H1 (cell line): Measurements from ENCODE around the gene CUL2. TPM values are rescaled to one million over a fixed set of nuclear protein-coding genes. Genes with fewer than 3 reads are reported as not detected.
A peak's percentile ranks its signal among the peaks of the same experiment; 100 is the strongest.

Source experiments
- CTCF ChIA-PET: fragments of 300-600 bp; sonication (Branson Sonifier 250); formaldehyde crosslinking; loops from one replicate; lab custom pipeline; 2021; ENCODE audit not compliant: partially characterized antibody; lab: Charles Lee
- POLR2A ChIA-PET: fragments of 300-600 bp; sonication (Branson Sonifier 250); formaldehyde crosslinking; loops from one replicate; lab custom pipeline; 2021; ENCODE audit warnings: inconsistent platforms; ENCODE audit not compliant: partially characterized antibody; lab: Charles Lee
- DNase-seq, 2 experiments: peaks; one replicate each; pipeline versions ENCODE4 v3.0.0 to v3.0.0-alpha.2; 2010 to 2022; ENCODE audit warnings: low spot score in 2 of 2, low read depth in 1 of 2, mixed read lengths in 1 of 2
- FAIRE-seq: peaks from 2 replicates; lab custom pipeline; 2011; peaks lifted over from hg19 to GRCh38; lab: Jason Lieb, UNC
- H2AFZ ChIP-seq: 2 replicates; pipeline ENCODE4 v1.8.1; 2012; ENCODE audit warnings: low read length, inconsistent platforms
- H2AK5ac ChIP-seq: 2 replicates; pipeline ENCODE4 v1.6.1; 2013; ENCODE audit warnings: low read depth, low read length
- H2BK120ac ChIP-seq: replicated peaks from 2 replicates; pipeline ENCODE3; 2013; ENCODE audit warnings: low read depth, low read length, inconsistent platforms
- H2BK12ac ChIP-seq: 2 replicates; pipeline ENCODE4 v1.6.1; 2013; ENCODE audit warnings: low read depth, low read length
- H2BK15ac ChIP-seq: 2 replicates; pipeline ENCODE4 v1.6.1; 2013; ENCODE audit warnings: low read length
- H2BK20ac ChIP-seq: 2 replicates; pipeline ENCODE4 v1.6.1; 2013; ENCODE audit warnings: low read length
- H2BK5ac ChIP-seq: 2 replicates; pipeline ENCODE4 v1.6.1; 2013; ENCODE audit warnings: low read depth, low read length
- H3K14ac ChIP-seq: 2 replicates; pipeline ENCODE4 v1.6.1; 2013; ENCODE audit warnings: inconsistent platforms; ENCODE audit not compliant: insufficient read length
- H3K18ac ChIP-seq: 2 replicates; pipeline ENCODE4 v1.6.1; 2013; ENCODE audit warnings: low read length; ENCODE audit errors: extremely low read depth
- H3K23ac ChIP-seq: 2 replicates; pipeline ENCODE4 v1.6.1; 2013; ENCODE audit warnings: inconsistent platforms; ENCODE audit not compliant: insufficient read length
- H3K23me2 ChIP-seq: 2 replicates; pipeline ENCODE4 v1.6.1; 2013; ENCODE audit warnings: low read depth, low read length
- H3K27ac ChIP-seq: 2 replicates; pipeline ENCODE4 v1.6.1; 2011; ENCODE audit warnings: low read depth, low read length, inconsistent platforms
- H3K27me3 ChIP-seq, 4 experiments: replicated peaks in 1 of 4; 1 replicate in 1 of 4; 2 replicates in 3 of 4; pipeline versions ENCODE4 v1.6.1 to v1.8.1; 2011 to 2013; ENCODE audit warnings: low read length in 3 of 4, mild to moderate bottlenecking in 3 of 4, inconsistent platforms in 2 of 4, mixed read lengths in 2 of 4, moderate library complexity in 1 of 4; ENCODE audit not compliant: control insufficient read depth in 3 of 4, insufficient read depth in 3 of 4; ENCODE audit errors: extremely low read depth in 1 of 4
- H3K36me3 ChIP-seq, 4 experiments: 2 replicates each; pipeline versions ENCODE4 v1.6.1 to v1.8.1; 2011 to 2013; ENCODE audit warnings: mild to moderate bottlenecking in 4 of 4, low read length in 3 of 4, moderate library complexity in 2 of 4, control low read depth in 1 of 4, inconsistent platforms in 1 of 4; ENCODE audit not compliant: insufficient read depth in 4 of 4, control insufficient read depth in 2 of 4
- H3K4ac ChIP-seq: replicated peaks from 2 replicates; pipeline ENCODE3; 2013; ENCODE audit warnings: low read length, low read depth, mixed read lengths, inconsistent platforms; ENCODE audit not compliant: insufficient read length
- H3K4me1 ChIP-seq, 4 experiments: replicated peaks in 1 of 4; 1 replicate in 1 of 4; 2 replicates in 3 of 4; pipeline versions ENCODE4 v1.6.1 to v1.8.1; 2011 to 2013; ENCODE audit warnings: low read length in 3 of 4, inconsistent platforms in 2 of 4, mixed read lengths in 1 of 4; ENCODE audit not compliant: insufficient read depth in 4 of 4, control insufficient read depth in 3 of 4
- H3K4me2 ChIP-seq, 2 experiments: 2 replicates each; pipeline versions ENCODE4 v1.6.1 to v1.8.1; 2011 to 2013; ENCODE audit warnings: low read depth in 2 of 2, low read length in 2 of 2, control low read depth in 1 of 2, inconsistent platforms in 1 of 2, mild to moderate bottlenecking in 1 of 2; ENCODE audit not compliant: insufficient read depth in 1 of 2
- H3K4me3 ChIP-seq, 4 experiments: fragments of 200-600, 300-600 bp in 1 of 4; sonication (generic), shearing (Covaris generic), sonication (Bioruptor Twin) in 1 of 4; 2 replicates each; pipeline versions ENCODE4 v1.5.1 to v1.8.1; 2011 to 2016; ENCODE audit warnings: low read length in 4 of 4, low read depth in 3 of 4, control low read depth in 2 of 4, inconsistent platforms in 2 of 4, mild to moderate bottlenecking in 2 of 4, mixed read lengths in 1 of 4, moderate library complexity in 1 of 4; ENCODE audit not compliant: insufficient read depth in 2 of 4; ENCODE audit errors: extremely low read depth in 1 of 4
- H3K56ac ChIP-seq: replicated peaks from 2 replicates; pipeline ENCODE3; 2013; ENCODE audit warnings: low read depth, mild to moderate bottlenecking, mixed read lengths, low read length, inconsistent platforms; ENCODE audit not compliant: insufficient read length
- H3K79me1 ChIP-seq: 2 replicates; pipeline ENCODE4 v1.6.1; 2013; ENCODE audit warnings: low read depth, low read length, control low read depth
- H3K79me2 ChIP-seq, 2 experiments: 2 replicates each; pipeline versions ENCODE4 v1.6.1 to v1.8.1; 2012 to 2013; ENCODE audit warnings: low read length in 2 of 2, mild to moderate bottlenecking in 2 of 2, inconsistent platforms in 1 of 2; ENCODE audit not compliant: insufficient read depth in 2 of 2, control insufficient read depth in 1 of 2
- H3K9ac ChIP-seq, 4 experiments: replicated peaks in 1 of 4; 1 replicate in 1 of 4; 2 replicates in 3 of 4; pipeline versions ENCODE4 v1.6.1 to v1.8.1; 2011 to 2013; ENCODE audit warnings: low read depth in 3 of 4, low read length in 3 of 4, control low read depth in 2 of 4, mild to moderate bottlenecking in 2 of 4, moderate library complexity in 2 of 4, inconsistent platforms in 1 of 4; ENCODE audit errors: extremely low read depth in 1 of 4
- H3K9me3 ChIP-seq, 2 experiments: 2 replicates each; pipeline versions ENCODE4 v1.6.1 to v1.8.1; 2012 to 2013; ENCODE audit warnings: mild to moderate bottlenecking in 2 of 2, moderate library complexity in 2 of 2, control low read depth in 1 of 2, inconsistent platforms in 1 of 2, low read depth in 1 of 2, low read length in 1 of 2, mixed read lengths in 1 of 2; ENCODE audit not compliant: insufficient read depth in 2 of 2
- H4K20me1 ChIP-seq, 2 experiments: replicated peaks in 1 of 2; 2 replicates each; pipeline versions ENCODE3 to v1.8.1; 2011 to 2013; ENCODE audit warnings: inconsistent platforms in 2 of 2, low read length in 2 of 2, mild to moderate bottlenecking in 1 of 2; ENCODE audit not compliant: insufficient read depth in 2 of 2, control insufficient read depth in 1 of 2
- H4K5ac ChIP-seq: 2 replicates; pipeline ENCODE4 v1.6.1; 2013; ENCODE audit warnings: low read length, low read depth, mixed read lengths, inconsistent platforms; ENCODE audit not compliant: insufficient read length
- H4K8ac ChIP-seq: 2 replicates; pipeline ENCODE4 v1.8.0; 2013; ENCODE audit warnings: mild to moderate bottlenecking, moderate library complexity, low read length, inconsistent platforms; ENCODE audit not compliant: insufficient read depth; ENCODE audit errors: extremely low read depth
- H4K91ac ChIP-seq: replicated peaks from 2 replicates; pipeline ENCODE3; 2013; ENCODE audit warnings: low read length, mixed read lengths, inconsistent platforms; ENCODE audit not compliant: insufficient read length
- CHD2 ChIP-seq: IDR thresholded peaks from 2 replicates; pipeline ENCODE4 v1.6.1; 2012; ENCODE audit warnings: low read length, improper control_type of control experiment
- FOSL1 ChIP-seq: IDR thresholded peaks from 2 replicates; pipeline ENCODE4 v1.6.1; 2011; ENCODE audit warnings: mild to moderate bottlenecking, low read depth, low read length, moderate library complexity; ENCODE audit not compliant: insufficient read depth
- polyA plus RNA-seq, 7 experiments: library from polyadenylated mRNA; depleted of rRNA in 3 of 7; stranded (reverse) in 5 of 7; unstranded in 2 of 7; fragments of >200 nt in 5 of 7; fragments of 200-250 nt in 2 of 7; gene quantifications; 1 replicate in 5 of 7; 2 replicates in 1 of 7; 4 replicates in 1 of 7; pipeline versions ENCODE4 v1.2.1 to v1.2.3, GENCODE V29; 2011 to 2013; ENCODE audit warnings: missing spikeins in 2 of 7, mixed read lengths in 2 of 7
- total RNA-seq: library from RNA; stranded (reverse); fragmentation: NEBNext Ultra II Directional; extraction: Animal tissue kit (Norgen Biotek cat#: 25700); gene quantifications from 2 replicates; pipeline ENCODE4 v1.2.1, GENCODE V29; 2021
- TF ChIP-seq, protein P1 (sequence below), 3 experiments: IDR thresholded peaks; 1 replicate in 2 of 3; 2 replicates in 1 of 3; pipeline versions ENCODE4 v1.5.1 to v1.6.1; 2011; ENCODE audit warnings: low read length in 3 of 3, mild to moderate bottlenecking in 3 of 3, inconsistent platforms in 2 of 3, low read depth in 1 of 3, moderate library complexity in 1 of 3; ENCODE audit not compliant: insufficient read depth in 1 of 3; ENCODE audit errors: control extremely low read depth in 1 of 3

The CUL2 gene
- total and polyA plus RNA-seq, 2 of the 8 experiments (the other 6 are each of a cell fraction or from before 2014, with no cell fraction given) = 10.2 to 43.1 TPM

DNA sequence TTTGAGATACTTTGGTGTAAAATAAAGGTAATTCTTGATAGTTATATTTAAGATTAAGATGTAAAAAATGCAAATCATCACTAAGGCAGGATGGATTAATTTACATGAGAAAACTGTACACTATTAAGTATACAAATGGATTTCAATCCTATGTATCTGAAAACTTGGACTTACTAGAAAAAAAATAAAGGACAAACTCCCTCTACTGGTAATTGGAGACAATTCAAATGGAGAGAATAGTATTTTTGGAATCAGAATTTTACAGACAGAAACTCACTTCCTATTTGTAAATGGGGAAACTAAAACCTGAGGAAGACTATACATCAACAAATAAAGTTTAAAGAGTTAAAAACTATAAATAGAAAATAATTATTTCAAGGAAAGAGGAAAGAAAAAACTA, 62.6 kb downstream of the CUL2 start:
- H3K14ac ChIP-seq = no peak overlapping the region
- no peak for FAIRE-seq
- no peak overlapping the region for H2BK120ac ChIP-seq
- TF ChIP-seq, protein P1, sequence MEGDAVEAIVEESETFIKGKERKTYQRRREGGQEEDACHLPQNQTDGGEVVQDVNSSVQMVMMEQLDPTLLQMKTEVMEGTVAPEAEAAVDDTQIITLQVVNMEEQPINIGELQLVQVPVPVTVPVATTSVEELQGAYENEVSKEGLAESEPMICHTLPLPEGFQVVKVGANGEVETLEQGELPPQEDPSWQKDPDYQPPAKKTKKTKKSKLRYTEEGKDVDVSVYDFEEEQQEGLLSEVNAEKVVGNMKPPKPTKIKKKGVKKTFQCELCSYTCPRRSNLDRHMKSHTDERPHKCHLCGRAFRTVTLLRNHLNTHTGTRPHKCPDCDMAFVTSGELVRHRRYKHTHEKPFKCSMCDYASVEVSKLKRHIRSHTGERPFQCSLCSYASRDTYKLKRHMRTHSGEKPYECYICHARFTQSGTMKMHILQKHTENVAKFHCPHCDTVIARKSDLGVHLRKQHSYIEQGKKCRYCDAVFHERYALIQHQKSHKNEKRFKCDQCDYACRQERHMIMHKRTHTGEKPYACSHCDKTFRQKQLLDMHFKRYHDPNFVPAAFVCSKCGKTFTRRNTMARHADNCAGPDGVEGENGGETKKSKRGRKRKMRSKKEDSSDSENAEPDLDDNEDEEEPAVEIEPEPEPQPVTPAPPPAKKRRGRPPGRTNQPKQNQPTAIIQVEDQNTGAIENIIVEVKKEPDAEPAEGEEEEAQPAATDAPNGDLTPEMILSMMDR (IDR thresholded peaks at IDR 0.05; ENCODE audit: control extremely low read depth in 1 of 3, insufficient read depth in 1 of 3, low read depth in 1 of 3, low read length in 3 of 3) = peak in 1 of 3 experiments; percentile 11; a peak in 2 of 4 replicates
- no peak for TF ChIP-seq FOSL1
- no peak for TF ChIP-seq CHD2
- H4K20me1 ChIP-seq = no peaks in the 10 kb centered on the region
- no peak overlapping the region for H3K4ac ChIP-seq
- no peaks in the 10 kb centered on the region for H3K27me3 ChIP-seq
- no peak overlapping the region for H2AFZ ChIP-seq
- no peak overlapping the region for H2BK15ac ChIP-seq
- H3K36me3 ChIP-seq = peaks cover 0 to 37% (median 16%) of the 10 kb centered on the region in 4 experiments; a peak in 6 of 8 replicates
- no peaks in the 10 kb centered on the region for H3K23me2 ChIP-seq
- no peak overlapping the region for H4K5ac ChIP-seq
- no peak overlapping the region for H3K18ac ChIP-seq
- no peak overlapping the region for H3K4me2 ChIP-seq
- H3K27ac ChIP-seq = no peak overlapping the region
- no peaks in the 10 kb centered on the region for H3K9me3 ChIP-seq
- no peak overlapping the region for H3K56ac ChIP-seq
- no peak overlapping the region for H2BK20ac ChIP-seq
- POLR2A ChIA-PET = no interaction called here
- no peaks in the 10 kb centered on the region for H3K79me2 ChIP-seq
- no peak overlapping the region for H3K23ac ChIP-seq
- no peak overlapping the region for H4K91ac ChIP-seq
- no peaks in the 10 kb centered on the region for H3K79me1 ChIP-seq
- no peak overlapping the region for H3K9ac ChIP-seq
- H3K4me1 ChIP-seq = no peaks in the 10 kb centered on the region
- H2BK5ac ChIP-seq = no peak overlapping the region
- no peak overlapping the region for H2AK5ac ChIP-seq
- no peak overlapping the region for H4K8ac ChIP-seq
- H2BK12ac ChIP-seq = no peak overlapping the region
- no peak for DNase-seq
- CTCF ChIA-PET = interaction anchor here (0.6 to 3.4 kb wide), 21 partner anchors 9 to 777 kb away, joined by 3 to 35 read pairs (median 3); no protein-coding TSS in a partner anchor
- H3K4me3 ChIP-seq = no peak overlapping the region
